Activated CD4-positive, alpha-beta memory T cell treated with anti-CD3 and anti-CD28 coated beads for 36 hours (primary cell): ENCODE measurements around the gene HRH3. TPM values are rescaled to one million over a fixed set of nuclear protein-coding genes. Genes with fewer than 3 reads are reported as not detected.

Experiments
- CTCF ChIA-PET: fragments of 350-600 bp; sonication (Branson Sonifier 250); formaldehyde crosslinking; loops from one replicate; lab custom pipeline; 2021; ENCODE audit warnings: antibody characterized with exemption, inconsistent platforms; lab: Charles Lee
- POLR2A ChIA-PET: fragments of 350-600 bp; sonication (Branson Sonifier 250); formaldehyde crosslinking; loops from one replicate; lab custom pipeline; 2021; ENCODE audit warnings: antibody characterized with exemption; lab: Charles Lee
- DNase-seq: peaks from one replicate; pipeline ENCODE4 v3.0.0-alpha.2; 2020
- H3K27ac Mint-ChIP-seq: one replicate; pipeline ENCODE4 v1.8.0; 2021; ENCODE audit warnings: mixed read lengths
- H3K27me3 Mint-ChIP-seq: one replicate; pipeline ENCODE4 v1.8.0; 2021; ENCODE audit warnings: mixed read lengths
- H3K36me3 Mint-ChIP-seq: one replicate; pipeline ENCODE4 v1.8.0; 2021; ENCODE audit warnings: mixed read lengths
- H3K4me1 Mint-ChIP-seq: one replicate; pipeline ENCODE4 v1.8.0; 2021; ENCODE audit warnings: low read depth, mixed read lengths
- H3K4me3 Mint-ChIP-seq: one replicate; pipeline ENCODE4 v1.8.0; 2021; ENCODE audit warnings: mild to moderate bottlenecking, mixed read lengths
- H3K9me3 Mint-ChIP-seq: one replicate; pipeline ENCODE4 v1.8.0; 2021; ENCODE audit warnings: mixed read lengths
- intact Hi-C: fragments of 100-400 bp; cut with micrococcal nuclease; formaldehyde crosslinking; loops from one replicate; pipeline ENCODE4 v1.15.1; 2023
- total RNA-seq, 2 experiments: library from RNA; stranded (reverse); gene quantifications; one replicate each; pipeline ENCODE4 v1.2.3, GENCODE V29; 2021

The HRH3 gene
- total RNA-seq, 2 experiments from 2014 or later = not detected

DNA sequence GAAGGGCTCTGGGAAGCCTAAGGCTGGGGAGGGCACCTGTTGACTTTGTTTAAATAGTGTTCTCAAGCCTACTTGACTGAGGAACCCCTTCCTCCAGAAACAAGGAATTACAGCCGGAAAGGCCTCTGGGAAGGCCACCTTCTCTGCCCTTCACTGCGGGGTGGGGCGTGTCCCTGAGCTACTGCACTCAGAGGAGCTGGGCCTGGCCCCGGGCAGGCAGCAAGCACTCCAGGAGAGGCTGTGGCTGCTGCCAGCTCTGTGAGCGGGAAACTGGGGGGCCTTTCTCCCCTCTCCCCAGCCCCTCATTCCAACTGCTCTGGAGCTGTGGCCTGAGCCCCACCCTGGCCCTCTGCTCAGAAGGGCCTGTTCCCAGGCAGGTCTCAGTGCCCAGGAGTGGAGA, 14.3 kb upstream of the HRH3 start:
- Mint-ChIP-seq H3K27ac (no peak overlapping the region), H3K9me3 (peaks cover 4% of the 10 kb centered on the region), H3K27me3 (no peaks in the 10 kb centered on the region), H3K4me1 (peaks cover 8% of the 10 kb centered on the region), H3K36me3 (no peaks in the 10 kb centered on the region), H3K4me3 (no peak overlapping the region)
- DNase-seq = no peak
- intact Hi-C loops = loop anchor here (10.0 kb wide), 1 partner anchor 170 kb away; the partner anchor contains the start of gene TAF4
- POLR2A ChIA-PET = no interaction called here
- CTCF ChIA-PET = interaction anchor here (0.8 kb wide), 1 partner anchor 338 kb away, joined by 3 read pairs; no protein-coding TSS in a partner anchor

DNA sequence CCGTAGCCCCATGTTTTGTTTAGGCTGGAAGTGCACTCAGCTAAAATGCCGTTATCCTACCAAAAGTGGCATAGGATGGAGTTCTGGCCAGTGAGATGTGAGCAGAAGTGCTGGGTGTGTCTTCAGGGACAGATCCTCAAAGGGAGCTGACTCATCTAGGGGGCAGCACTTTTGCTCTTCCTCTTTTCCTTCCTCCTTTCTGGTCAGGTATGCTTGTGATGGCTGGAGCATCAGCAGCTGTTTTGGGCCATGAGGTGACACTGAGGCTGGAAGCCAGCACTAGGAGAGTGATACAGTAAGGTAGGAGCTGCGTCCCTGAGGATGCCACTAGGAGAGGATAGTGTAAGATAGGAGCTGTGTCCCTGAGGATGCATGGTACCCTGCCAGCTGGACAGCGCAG, 13.6 kb upstream of the HRH3 start:
- no peak for DNase-seq
- Mint-ChIP-seq H3K4me3 (no peak overlapping the region), H3K27me3 (no peaks in the 10 kb centered on the region), H3K9me3 (peaks cover 4% of the 10 kb centered on the region), H3K4me1 (peaks cover 5% of the 10 kb centered on the region), H3K27ac (no peak overlapping the region), H3K36me3 (no peaks in the 10 kb centered on the region)
- ChIA-PET POLR2A (no interaction called here), CTCF (interaction anchor here (0.8 kb wide), 1 partner anchor 337 kb away, joined by 3 read pairs; no protein-coding TSS in a partner anchor)
- intact Hi-C loops = loop anchor here (10.0 kb wide), 1 partner anchor 169 kb away; the partner anchor contains the start of gene TAF4

DNA sequence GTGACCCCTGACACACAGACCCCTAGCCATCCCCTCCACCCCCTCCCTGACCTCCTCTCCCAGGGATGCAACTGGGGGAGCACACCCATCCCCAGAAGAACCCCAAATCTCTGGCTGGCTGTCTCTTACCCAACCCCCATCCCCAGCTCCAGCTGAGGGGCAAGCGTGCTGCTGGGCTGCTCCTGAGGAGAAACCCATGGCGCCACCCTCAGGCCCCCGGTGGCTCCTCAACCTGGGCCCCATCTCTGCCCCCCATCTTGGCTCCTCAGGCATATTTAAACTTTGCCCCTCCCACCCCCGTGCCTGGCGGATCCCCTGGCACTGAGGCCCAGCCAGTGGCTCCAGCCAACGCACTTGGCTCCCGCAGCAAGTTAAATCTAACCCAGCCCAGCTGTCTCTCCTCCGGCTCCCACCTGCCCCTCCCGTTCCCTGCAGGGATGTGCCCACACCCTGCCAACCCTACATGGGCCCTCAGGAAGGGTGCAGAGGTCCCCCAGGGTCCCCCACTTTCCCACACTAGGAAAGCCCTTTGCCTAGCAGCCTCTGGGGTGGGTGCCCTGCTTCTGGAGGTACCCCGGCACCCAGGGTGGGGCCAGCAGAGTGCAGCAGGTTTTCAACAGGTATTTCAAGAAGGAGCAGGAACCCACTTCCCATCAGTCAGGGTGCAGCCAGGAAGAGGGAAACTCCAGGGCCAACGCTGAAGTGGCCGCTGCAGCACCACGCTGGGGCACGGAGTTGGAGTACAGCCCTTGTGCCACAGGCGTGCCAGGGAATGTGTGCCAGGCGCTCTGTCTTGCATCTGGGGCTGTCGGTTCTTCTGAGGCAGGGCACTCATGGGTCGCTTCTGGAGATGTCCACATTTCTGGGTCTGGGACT, 12.9 kb upstream of the HRH3 start:
- intact Hi-C loops = loop anchor here (10.0 kb wide), 1 partner anchor 168 kb away; the partner anchor contains the start of gene TAF4
- Mint-ChIP-seq H3K4me3 (no peak overlapping the region), H3K27me3 (no peaks in the 10 kb centered on the region), H3K9me3 (peaks cover 4% of the 10 kb centered on the region), H3K4me1 (peaks cover 5% of the 10 kb centered on the region), H3K27ac (no peak overlapping the region), H3K36me3 (no peaks in the 10 kb centered on the region)
- CTCF ChIA-PET = no interaction called here
- no peak for DNase-seq
- POLR2A ChIA-PET = no interaction called here

DNA sequence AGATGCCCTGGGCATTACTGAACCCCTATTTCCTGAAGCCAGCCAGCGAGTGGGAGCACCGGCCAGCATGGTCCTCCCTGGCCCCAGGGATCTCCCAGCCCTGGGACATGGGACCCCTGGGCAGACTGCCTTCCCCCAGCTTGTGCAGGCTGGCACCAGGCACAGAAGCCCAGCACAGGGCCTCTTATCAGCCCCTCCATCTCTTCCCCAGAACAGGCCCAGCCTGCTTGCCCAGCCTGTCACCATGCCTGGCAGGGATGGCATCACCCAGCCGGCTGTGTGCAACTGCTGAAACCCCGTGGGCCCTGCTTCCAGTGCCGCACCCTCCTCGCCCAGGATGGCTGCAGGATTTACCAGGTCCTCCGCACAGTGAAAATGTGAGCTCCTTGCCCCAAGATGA, 12.1 kb upstream of the HRH3 start:
- intact Hi-C loops = loop anchor here (10.0 kb wide), 1 partner anchor 167 kb away; the partner anchor contains the start of gene TAF4
- CTCF ChIA-PET = no interaction called here
- Mint-ChIP-seq H3K27ac (no peak overlapping the region), H3K4me1 (no peaks in the 10 kb centered on the region), H3K36me3 (no peaks in the 10 kb centered on the region), H3K4me3 (no peak overlapping the region), H3K27me3 (no peaks in the 10 kb centered on the region), H3K9me3 (peaks cover 4% of the 10 kb centered on the region)
- POLR2A ChIA-PET = interaction anchor here (0.6 kb wide), 1 partner anchor 557 kb away, joined by 4 read pairs; no protein-coding TSS in a partner anchor
- DNase-seq = no peak

DNA sequence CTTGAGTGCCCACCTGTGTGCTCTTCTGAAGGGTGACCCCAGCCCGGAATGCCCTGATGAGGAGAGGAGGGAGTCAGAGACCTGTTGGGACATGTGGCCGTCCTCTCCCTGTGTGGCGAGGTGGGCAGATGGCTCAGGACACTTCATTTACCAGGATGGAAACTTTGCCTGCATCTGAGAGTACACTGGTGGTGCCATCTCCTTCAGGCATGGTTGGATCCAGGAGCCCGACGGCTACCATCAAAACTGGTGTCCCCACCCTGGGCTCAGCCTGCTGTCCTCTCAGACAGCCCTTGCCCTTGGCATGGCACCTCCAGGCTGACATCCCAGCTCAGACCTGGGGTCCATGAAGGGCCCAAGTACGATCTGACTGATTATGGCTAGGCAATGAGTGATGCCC, 11.2 kb upstream of the HRH3 start:
- Mint-ChIP-seq H3K9me3 (peaks cover 4% of the 10 kb centered on the region), H3K4me3 (no peak overlapping the region), H3K27ac (no peak overlapping the region), H3K27me3 (peaks cover 2% of the 10 kb centered on the region), H3K4me1 (no peaks in the 10 kb centered on the region), H3K36me3 (no peaks in the 10 kb centered on the region)
- intact Hi-C loops = loop anchor here (10.0 kb wide), 1 partner anchor 166 kb away; the partner anchor contains the start of gene TAF4
- no peak for DNase-seq
- CTCF ChIA-PET = no interaction called here
- POLR2A ChIA-PET = no interaction called here

DNA sequence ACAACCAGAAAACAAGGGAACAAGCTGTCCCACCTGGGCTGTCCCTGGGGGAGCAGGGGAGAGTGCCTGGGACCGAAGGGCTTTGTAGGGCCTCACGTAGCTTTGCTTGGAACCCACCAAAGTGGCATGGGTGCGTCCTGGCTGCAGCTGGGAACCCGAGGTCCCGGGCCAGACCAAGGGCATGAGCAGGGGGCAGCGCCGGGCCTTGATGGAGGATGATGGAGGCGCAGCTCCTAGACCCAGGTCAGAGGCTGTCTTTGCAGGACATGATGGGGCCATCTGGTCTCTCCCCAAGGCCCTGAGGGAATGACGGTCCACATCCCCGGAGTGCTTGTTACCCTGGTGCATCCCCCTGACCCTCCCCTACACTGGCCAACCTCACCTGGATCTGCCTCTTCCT, 10.6 kb upstream of the HRH3 start:
- intact Hi-C loops = loop anchor here (10.0 kb wide), 1 partner anchor 166 kb away; the partner anchor contains the start of gene TAF4
- no peaks in the 10 kb centered on the region for H3K36me3 Mint-ChIP-seq
- no peak overlapping the region for H3K4me3 Mint-ChIP-seq
- ChIA-PET POLR2A (no interaction called here), CTCF (no interaction called here)
- peaks cover 4% of the 10 kb centered on the region for H3K9me3 Mint-ChIP-seq
- no peaks in the 10 kb centered on the region for H3K4me1 Mint-ChIP-seq
- DNase-seq = no peak
- H3K27me3 Mint-ChIP-seq = peaks cover 2% of the 10 kb centered on the region
- no peak overlapping the region for H3K27ac Mint-ChIP-seq

DNA sequence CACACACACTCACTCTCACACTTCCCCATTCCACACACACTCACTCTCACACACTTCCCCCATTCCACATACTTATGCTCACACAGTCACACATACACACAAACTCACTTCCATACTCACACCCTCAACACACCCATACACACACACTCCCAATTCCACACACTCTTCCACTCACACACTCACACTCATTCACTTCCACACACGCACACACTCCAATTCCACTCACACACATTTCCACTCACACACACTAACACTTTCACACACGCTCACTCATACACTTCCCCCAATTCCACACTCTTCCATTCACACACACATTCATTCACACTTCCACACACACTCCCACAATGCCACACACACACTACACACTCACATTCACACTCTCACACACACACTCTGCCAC, 10.2 kb upstream of the HRH3 start:
- no peak overlapping the region for H3K4me3 Mint-ChIP-seq

DNA sequence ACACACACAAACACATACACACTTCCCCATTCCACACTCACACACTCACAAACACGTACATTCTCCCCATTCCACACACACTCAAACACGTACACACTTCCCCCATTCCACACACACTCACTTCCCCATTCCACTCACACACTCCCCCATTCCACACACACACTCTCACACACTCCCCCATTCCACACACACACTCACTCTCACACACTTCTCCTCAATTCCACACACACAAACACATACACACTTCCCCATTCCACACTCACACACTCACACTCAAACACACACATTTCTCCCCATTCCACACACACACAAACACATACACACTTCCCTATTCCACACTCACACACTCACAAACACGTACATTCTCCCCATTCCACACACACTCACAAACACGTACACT, 9.6 kb upstream of the HRH3 start:
- no peaks in the 10 kb centered on the region for H3K36me3 Mint-ChIP-seq
- DNase-seq = no peak
- no peak overlapping the region for H3K27ac Mint-ChIP-seq
- H3K4me3 Mint-ChIP-seq = no peak overlapping the region
- intact Hi-C loops = loop anchor here (10.0 kb wide), 1 partner anchor 165 kb away; the partner anchor contains the start of gene TAF4
- H3K9me3 Mint-ChIP-seq = peaks cover 4% of the 10 kb centered on the region
- no peaks in the 10 kb centered on the region for H3K4me1 Mint-ChIP-seq
- ChIA-PET CTCF (no interaction called here), POLR2A (no interaction called here)
- H3K27me3 Mint-ChIP-seq = peaks cover 7% of the 10 kb centered on the region

More for the DNA sequence above, 10.2 kb upstream of the HRH3 start:
- POLR2A ChIA-PET = no interaction called here
- no peaks in the 10 kb centered on the region for H3K36me3 Mint-ChIP-seq
- no peak overlapping the region for H3K27ac Mint-ChIP-seq
- peaks cover 4% of the 10 kb centered on the region for H3K27me3 Mint-ChIP-seq
- intact Hi-C loops = loop anchor here (10.0 kb wide), 1 partner anchor 165 kb away; the partner anchor contains the start of gene TAF4
- no peaks in the 10 kb centered on the region for H3K4me1 Mint-ChIP-seq
- CTCF ChIA-PET = no interaction called here
- DNase-seq = no peak
- H3K9me3 Mint-ChIP-seq = peaks cover 4% of the 10 kb centered on the region

DNA sequence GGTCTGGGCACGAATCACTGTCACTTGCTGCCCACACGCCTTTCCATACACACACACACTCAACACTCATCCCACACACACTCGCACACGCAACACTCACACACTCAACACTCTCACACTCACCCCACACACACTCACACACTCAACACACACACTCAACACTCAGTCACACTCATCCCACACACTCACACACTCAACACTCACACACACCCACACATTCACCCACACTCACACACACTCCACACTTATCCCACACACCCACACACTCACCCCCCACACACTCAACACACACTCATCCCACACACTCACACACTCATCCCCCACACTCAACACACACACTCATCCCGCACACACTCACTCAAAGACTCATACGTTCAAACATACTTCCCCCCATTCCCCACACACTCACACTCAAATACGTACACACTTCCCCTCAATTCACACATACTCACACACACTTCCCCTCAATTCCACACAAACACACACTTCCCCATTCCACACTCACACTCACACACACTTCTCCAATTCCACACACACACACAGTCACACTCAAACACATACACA, 9.0 kb upstream of the HRH3 start:
- ChIA-PET POLR2A (no interaction called here), CTCF (no interaction called here)
- H3K27me3 Mint-ChIP-seq = peaks cover 12% of the 10 kb centered on the region
- peaks cover 4% of the 10 kb centered on the region for H3K9me3 Mint-ChIP-seq
- DNase-seq = no peak
- intact Hi-C loops = no loop called here
- no peak overlapping the region for H3K4me3 Mint-ChIP-seq
- H3K4me1 Mint-ChIP-seq = no peaks in the 10 kb centered on the region
- no peak overlapping the region for H3K27ac Mint-ChIP-seq
- H3K36me3 Mint-ChIP-seq = no peaks in the 10 kb centered on the region

DNA sequence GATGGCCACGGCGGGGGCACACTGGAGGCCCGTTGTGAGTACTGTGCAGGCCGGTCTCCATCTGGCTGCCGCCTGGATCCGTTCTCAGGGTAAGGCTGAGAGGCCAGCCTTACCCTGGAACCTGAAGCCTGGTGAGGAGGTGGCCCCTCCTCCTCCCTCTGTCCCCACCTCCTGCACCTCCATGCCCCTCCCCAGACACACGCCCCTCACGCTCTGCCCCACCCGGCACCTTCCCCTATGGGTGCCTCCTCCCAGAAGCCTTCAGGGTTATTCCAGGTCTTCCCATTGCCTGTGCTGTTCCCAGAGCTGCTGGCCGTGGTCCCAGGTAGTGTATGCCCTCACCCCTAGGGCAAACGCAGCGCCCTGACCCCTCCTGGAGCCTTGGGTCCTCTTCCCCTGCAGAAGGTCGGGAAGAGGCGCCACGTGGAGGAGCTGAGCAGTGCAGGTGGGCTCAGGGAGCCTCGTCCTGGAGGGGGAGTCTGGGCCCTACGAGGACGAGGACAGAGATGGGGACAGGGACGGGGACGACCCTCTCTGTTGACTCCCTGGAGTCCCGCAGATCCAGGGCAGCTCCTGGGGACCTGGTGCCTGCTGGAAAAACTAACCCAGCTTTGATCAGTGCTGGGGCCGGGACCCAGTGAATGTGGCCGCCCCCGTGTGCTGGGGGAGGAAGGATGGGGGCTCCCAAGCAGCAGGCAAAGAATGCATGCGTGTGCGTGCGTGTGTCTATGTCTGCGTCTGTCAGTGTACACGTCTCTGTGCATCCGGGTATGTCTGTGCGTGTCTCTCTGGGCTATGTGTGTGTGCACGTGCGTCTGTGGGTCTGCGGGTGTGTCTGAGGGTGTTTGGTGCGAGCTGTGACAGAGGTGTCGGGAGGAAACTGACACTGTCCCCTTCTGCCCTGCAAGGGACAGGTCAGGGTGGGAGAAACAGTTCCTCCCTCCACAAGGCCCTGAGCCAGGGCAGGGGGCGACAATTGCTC, 8.2 kb upstream of the HRH3 start:
- intact Hi-C loops = no loop called here
- H3K9me3 Mint-ChIP-seq = no peaks in the 10 kb centered on the region
- POLR2A ChIA-PET = no interaction called here
- H3K4me3 Mint-ChIP-seq = no peak overlapping the region
- CTCF ChIA-PET = no interaction called here
- peaks cover 12% of the 10 kb centered on the region for H3K27me3 Mint-ChIP-seq
- no peaks in the 10 kb centered on the region for H3K36me3 Mint-ChIP-seq
- no peak overlapping the region for H3K27ac Mint-ChIP-seq
- H3K4me1 Mint-ChIP-seq = no peaks in the 10 kb centered on the region
- DNase-seq = no peak

DNA sequence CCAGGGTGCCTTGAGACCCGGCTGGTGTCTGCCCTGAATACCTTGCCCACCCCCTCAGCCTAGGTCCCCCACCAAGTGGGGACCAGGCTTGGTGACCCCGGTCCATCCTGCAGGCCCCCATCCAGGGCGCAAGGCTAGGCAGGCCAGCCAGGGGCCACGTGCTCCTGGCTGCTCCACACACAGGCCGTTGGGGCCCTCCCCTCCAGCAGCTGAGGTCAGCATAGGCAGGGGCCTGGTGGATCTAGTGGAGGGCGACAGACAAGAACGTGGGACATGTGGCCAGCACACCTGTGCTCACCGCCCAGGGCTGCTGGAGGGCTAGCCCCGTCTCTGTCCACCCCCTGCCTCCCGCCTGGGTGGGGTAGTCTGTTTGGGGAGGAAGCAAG, 7.5 kb upstream of the HRH3 start:
- intact Hi-C loops = no loop called here

More for the DNA sequence above, 7.5 kb upstream of the HRH3 start:
- POLR2A ChIA-PET = no interaction called here
- CTCF ChIA-PET = no interaction called here
- no peak overlapping the region for H3K4me3 Mint-ChIP-seq
- no peaks in the 10 kb centered on the region for H3K9me3 Mint-ChIP-seq
- H3K27ac Mint-ChIP-seq = no peak overlapping the region
- H3K4me1 Mint-ChIP-seq = no peaks in the 10 kb centered on the region
- H3K27me3 Mint-ChIP-seq = peaks cover 17% of the 10 kb centered on the region
- DNase-seq = no peak
- no peaks in the 10 kb centered on the region for H3K36me3 Mint-ChIP-seq
